Gastrocnemius medialis (tissue), 4 donors: ENCODE data around the gene ST8SIA5. TPM values are rescaled to one million over a fixed set of nuclear protein-coding genes. Genes with fewer than 3 reads are reported as not detected.
A peak's percentile ranks its signal among the peaks of the same experiment; 100 is the strongest.

Experiments
- ATAC-seq, 2 donors: fragments of 150-250 bp; one replicate each; pipeline ENCODE4 v1.9.1; 2016
- DNase-seq, 2 donors: peaks; one replicate each; pipeline ENCODE4 v3.0.0-alpha.2; 2019
- H3K27ac ChIP-seq, 4 donors: fragments of 200-600 bp; sonication (generic); 1 replicate in 1 of 4; 2 replicates in 3 of 4; pipeline ENCODE4 v1.5.1; 2016 to 2018; ENCODE audit warnings: mild to moderate bottlenecking in 2 of 4, moderate library complexity in 1 of 4
- H3K27me3 ChIP-seq, 3 donors: fragments of 200-600 bp; sonication (generic) in 2 of 3; 1 replicate in 1 of 3; 2 replicates in 2 of 3; pipeline versions ENCODE4 v1.5.1 to v1.6.0; 2016 to 2019; ENCODE audit warnings: mild to moderate bottlenecking in 1 of 3, moderate library complexity in 1 of 3
- H3K36me3 ChIP-seq, 2 donors: fragments of 200-600 bp; sonication (generic) in 1 of 2; one replicate each; pipeline ENCODE4 v1.5.1; 2017 to 2018
- H3K4me1 ChIP-seq, 2 donors: fragments of 200-600 bp; sonication (generic) in 1 of 2; one replicate each; pipeline ENCODE4 v1.5.1; 2016 to 2017; ENCODE audit warnings: mild to moderate bottlenecking in 2 of 2
- H3K4me3 ChIP-seq, 4 donors: fragments of 200-600 bp; sonication (generic) in 3 of 4; 1 replicate in 1 of 4; 2 replicates in 3 of 4; pipeline ENCODE4 v1.5.1; 2016 to 2019; ENCODE audit warnings: mild to moderate bottlenecking in 2 of 4
- H3K9me3 ChIP-seq, 3 donors: fragments of 200-600 bp; sonication (generic) in 2 of 3; 1 replicate in 1 of 3; 2 replicates in 2 of 3; pipeline ENCODE4 v1.5.1; 2016 to 2019
- CTCF ChIP-seq, 5 experiments: fragments of 450-650 bp in 3 of 5; fragments of 200-600 bp in 2 of 5; sonication (generic) in 2 of 5; IDR thresholded peaks in 4 of 5; conservative IDR thresholded peaks in 1 of 5; 1 replicate in 4 of 5; 2 replicates in 1 of 5; pipeline ENCODE4 v1.5.1; 2016 to 2019; ENCODE audit warnings: antibody characterized with exemption in 5 of 5, mild to moderate bottlenecking in 3 of 5, moderate library complexity in 3 of 5
- POLR2A ChIP-seq, 2 donors: fragments of 450-650 bp; IDR thresholded peaks; one replicate each; pipeline ENCODE4 v1.6.1; 2017; ENCODE audit warnings: antibody characterized with exemption in 2 of 2, mild to moderate bottlenecking in 2 of 2, moderate library complexity in 2 of 2
- in situ Hi-C, 4 donors: fragments of 200-750 bp; cut with MboI; loops; one replicate each; pipeline versions ENCODE4 v1.15.0 to v1.8.0; 2017; ENCODE audit warnings: low sequenced_read_pairs in 4 of 4
- intact Hi-C: fragments of 100-400 bp; cut with DNase I; formaldehyde crosslinking; loops from one replicate; pipeline ENCODE4 v1.15.1; 2023; ENCODE audit warnings: low total_unique reads
- total RNA-seq, 4 donors: library from RNA; depleted of rRNA; stranded (reverse); fragments of >200 nt; gene quantifications; one replicate each; pipeline versions ENCODE4 v1.1.0 to v1.2.3, GENCODE V29; 2016

Gene ST8SIA5
- total RNA-seq, 4 donors from 2014 or later, result 1.7 to 7.7 (median 3.6) TPM

- peak in 1 of 2 donors; percentile 72 for ATAC-seq
- intact Hi-C loops, result no loop called here
- H3K4me1 ChIP-seq, result peaks cover 3 to 7% of the 10 kb centered on the region in 2 donors
- TF ChIP-seq CTCF (IDR thresholded peaks at IDR 0.05 in 4 of 5, conservative IDR thresholded peaks at IDR 0.05 in 1 of 5), result no peak
- H3K27me3 ChIP-seq, result no peaks in the 10 kb centered on the region
- in situ Hi-C loops, result no loop called here
- no peak for DNase-seq
- no peak overlapping the region for H3K4me3 ChIP-seq
- H3K27ac ChIP-seq, result peak overlapping the region in 1 of 4 donors; percentile 32
- H3K36me3 ChIP-seq, result peaks cover 0 to 9% of the 10 kb centered on the region in 2 donors
- H3K9me3 ChIP-seq, result no peaks in the 10 kb centered on the region
Measured at GRCh38 chr18:46727177-46727576, 29.7 kb downstream of the ST8SIA5 start.

- Histone ChIP-seq H3K36me3 (peaks cover 0 to 8% of the 10 kb centered on the region in 2 donors), H3K4me3 (no peak overlapping the region), H3K27ac (no peak overlapping the region), H3K27me3 (no peaks in the 10 kb centered on the region), H3K4me1 (peaks cover 3 to 7% of the 10 kb centered on the region in 2 donors), H3K9me3 (no peaks in the 10 kb centered on the region)
- DNase-seq (no peak), ATAC-seq (no peak)
- TF ChIP-seq CTCF (IDR thresholded peaks at IDR 0.05 in 4 of 5, conservative IDR thresholded peaks at IDR 0.05 in 1 of 5) (no peak), POLR2A (IDR thresholded peaks at IDR 0.05) (no peak)
- intact Hi-C loops, result no loop called here
- in situ Hi-C loops, result no loop called here
Measured at GRCh38 chr18:46725310-46725709, 31.5 kb downstream of the ST8SIA5 start.

GRCh38 chr18:46723856-46724415 lies 32.9 kb downstream of the ST8SIA5 start:
- TF ChIP-seq CTCF (IDR thresholded peaks at IDR 0.05 in 4 of 5, conservative IDR thresholded peaks at IDR 0.05 in 1 of 5) (no peak), POLR2A (IDR thresholded peaks at IDR 0.05) (no peak)
- Histone ChIP-seq H3K9me3 (no peaks in the 10 kb centered on the region), H3K4me1 (peaks cover 7 to 11% of the 10 kb centered on the region in 2 donors), H3K36me3 (no peaks in the 10 kb centered on the region), H3K27ac (no peak overlapping the region), H3K27me3 (no peaks in the 10 kb centered on the region), H3K4me3 (no peak overlapping the region)
- no peak for ATAC-seq
- intact Hi-C loops, result no loop called here
- in situ Hi-C loops, result no loop called here
- DNase-seq, result no peak

GRCh38 chr18:46722051-46722450 lies 34.8 kb downstream of the ST8SIA5 start:
- in situ Hi-C loops (no loop called here), intact Hi-C loops (no loop called here)
- ATAC-seq, result no peak
- Histone ChIP-seq H3K27ac (no peak overlapping the region), H3K4me1 (peaks cover 8 to 18% of the 10 kb centered on the region in 2 donors), H3K36me3 (no peaks in the 10 kb centered on the region), H3K4me3 (no peak overlapping the region), H3K9me3 (no peaks in the 10 kb centered on the region), H3K27me3 (no peaks in the 10 kb centered on the region)
- no peak for DNase-seq
- TF ChIP-seq POLR2A (IDR thresholded peaks at IDR 0.05) (no peak), CTCF (IDR thresholded peaks at IDR 0.05 in 4 of 5, conservative IDR thresholded peaks at IDR 0.05 in 1 of 5) (no peak)

GRCh38 chr18:46721331-46721730 lies 35.5 kb downstream of the ST8SIA5 start:
- intact Hi-C loops, result no loop called here
- TF ChIP-seq POLR2A (IDR thresholded peaks at IDR 0.05), result no peak
- TF ChIP-seq CTCF (IDR thresholded peaks at IDR 0.05 in 4 of 5, conservative IDR thresholded peaks at IDR 0.05 in 1 of 5), result no peak
- in situ Hi-C loops, result no loop called here

More at GRCh38 chr18:46721331-46721730, 35.5 kb downstream of the ST8SIA5 start:
- DNase-seq (no peak), ATAC-seq (no peak)
- Histone ChIP-seq H3K27ac (no peak overlapping the region), H3K9me3 (no peaks in the 10 kb centered on the region), H3K4me1 (peaks cover 5 to 18% of the 10 kb centered on the region in 2 donors), H3K4me3 (no peak overlapping the region), H3K36me3 (no peaks in the 10 kb centered on the region), H3K27me3 (no peaks in the 10 kb centered on the region)
